ENCODE measurements around the gene TCEAL8.
"Not testable (repeated sequence)": the region's sequence is repeated elsewhere in the genome, so short reads cannot be mapped to it uniquely, and the experiment has no call there.

TCEAL8 gene, protein sequence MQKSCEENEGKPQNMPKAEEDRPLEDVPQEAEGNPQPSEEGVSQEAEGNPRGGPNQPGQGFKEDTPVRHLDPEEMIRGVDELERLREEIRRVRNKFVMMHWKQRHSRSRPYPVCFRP

DNA sequence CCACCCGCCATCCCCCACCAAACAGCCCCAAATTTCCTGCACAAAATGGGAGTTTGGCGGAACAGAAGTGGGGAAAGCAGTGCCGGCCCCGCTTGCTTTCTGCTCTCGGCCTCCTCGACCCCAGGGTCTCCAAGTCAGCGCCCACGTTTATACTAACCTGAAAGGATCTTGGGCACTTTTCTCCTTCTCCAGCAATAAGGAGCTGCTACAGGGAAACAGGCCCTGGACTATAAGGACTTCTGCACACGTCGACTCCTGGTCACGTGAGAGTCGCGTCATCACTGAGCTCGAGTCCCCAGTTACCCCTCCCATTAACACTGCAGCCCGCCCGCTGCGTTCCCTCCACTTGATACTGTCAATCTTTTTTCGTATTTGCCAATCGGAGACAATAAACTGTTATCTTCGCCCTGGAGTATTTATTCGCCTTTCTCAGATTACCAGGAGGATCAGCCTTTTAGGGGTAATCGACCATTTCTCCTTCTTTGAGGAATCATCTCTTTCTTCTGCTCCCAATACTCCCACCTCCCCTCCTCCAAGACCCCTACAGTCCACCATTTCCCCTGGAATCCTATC is at the start of gene TCEAL8:
Gene TCEAL8, minus strand, starts transcription at position 235 of the 573 bp plus-strand sequence. CDS start 1,176 bp downstream, outside the sequence.
- peak; percentile 5 to 24 (median 14) for DNase-seq

DNA sequence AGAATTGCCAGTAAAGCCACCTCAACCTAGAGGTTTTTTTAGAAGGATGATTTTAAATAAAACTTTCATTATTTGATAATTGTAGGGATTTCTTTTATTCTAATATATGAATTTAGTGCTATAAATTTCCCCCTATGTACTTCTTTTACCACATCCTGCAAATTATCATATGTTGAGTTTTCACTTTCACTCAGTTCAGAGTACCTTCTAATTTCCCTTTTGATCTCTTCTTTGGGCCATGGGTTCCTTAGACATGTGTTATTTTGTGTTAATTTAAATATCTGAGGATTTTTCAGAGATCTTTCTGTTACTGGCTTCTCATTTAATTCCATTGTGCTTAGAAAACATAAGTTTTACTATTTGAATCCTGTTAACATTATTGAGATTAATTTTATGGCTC is 49.8 kb upstream of the TCEAL8 start:
- DNase-seq = no peak

DNA sequence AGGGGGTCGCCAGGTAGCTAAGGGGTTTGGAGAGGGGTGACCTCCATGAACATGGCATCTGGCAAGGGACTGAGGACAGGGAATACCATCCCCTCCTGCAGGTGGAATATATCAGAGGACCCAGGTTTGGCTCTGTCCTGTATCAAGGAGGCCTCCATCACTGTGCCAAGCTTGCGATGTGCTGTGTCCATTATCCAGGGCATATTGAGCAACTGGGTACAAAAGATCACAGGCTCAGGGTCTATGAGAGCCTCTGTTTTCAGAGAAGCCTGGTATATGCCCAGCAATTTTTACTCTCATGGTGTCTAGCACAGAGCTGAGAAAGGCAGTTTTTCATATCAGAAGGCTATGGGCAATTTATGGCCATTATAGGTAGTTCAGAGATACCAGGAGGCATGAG is 38.2 kb upstream of the TCEAL8 start:
- DNase-seq = no peak

DNA sequence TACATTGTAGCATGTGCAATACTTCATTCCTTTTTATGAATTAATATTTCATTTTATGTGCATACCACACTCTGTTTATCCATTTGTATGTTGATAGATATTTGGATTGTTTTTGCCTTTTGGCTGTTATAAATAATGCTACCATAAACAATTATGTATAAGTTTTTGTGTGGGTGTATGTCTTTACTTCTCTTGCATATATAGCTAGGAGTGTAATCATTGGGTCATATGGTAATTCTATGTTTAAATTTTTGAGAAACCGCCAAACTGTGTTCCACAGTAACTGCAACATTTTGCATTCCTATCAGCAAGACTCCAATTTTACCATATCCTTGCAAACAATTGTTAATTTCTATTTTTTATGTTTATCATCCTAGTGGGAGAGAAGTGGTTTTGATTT is 24.7 kb upstream of the TCEAL8 start:
- no peak for DNase-seq

DNA sequence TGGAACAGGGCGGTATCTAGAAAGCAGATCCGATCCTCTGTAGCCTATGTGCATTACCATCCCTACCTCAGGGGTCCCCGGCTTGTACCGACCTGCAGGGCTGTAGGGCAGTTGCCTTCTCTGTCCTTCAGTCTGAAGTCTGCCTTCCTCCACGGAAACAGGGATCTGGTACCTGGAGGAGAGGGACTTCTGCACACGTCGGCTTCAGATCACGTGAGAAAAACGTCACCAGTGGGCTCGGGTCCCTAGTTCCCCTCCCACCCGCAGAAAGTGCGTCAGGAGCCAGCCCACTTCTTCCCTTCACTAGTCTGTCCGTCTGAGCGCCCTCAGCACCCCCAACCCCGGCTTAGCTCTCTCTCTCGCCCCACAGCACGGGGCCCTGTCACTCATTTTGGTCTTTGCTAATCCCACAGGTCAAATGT is 21.6 kb upstream of the TCEAL8 start, which contains the start of gene TCEAL5:
Gene TCEAL5, minus strand, starts transcription at position 170 of the 422 bp plus-strand sequence. CDS start 2,187 bp downstream, outside the sequence.
- DNase-seq = no peak

DNA sequence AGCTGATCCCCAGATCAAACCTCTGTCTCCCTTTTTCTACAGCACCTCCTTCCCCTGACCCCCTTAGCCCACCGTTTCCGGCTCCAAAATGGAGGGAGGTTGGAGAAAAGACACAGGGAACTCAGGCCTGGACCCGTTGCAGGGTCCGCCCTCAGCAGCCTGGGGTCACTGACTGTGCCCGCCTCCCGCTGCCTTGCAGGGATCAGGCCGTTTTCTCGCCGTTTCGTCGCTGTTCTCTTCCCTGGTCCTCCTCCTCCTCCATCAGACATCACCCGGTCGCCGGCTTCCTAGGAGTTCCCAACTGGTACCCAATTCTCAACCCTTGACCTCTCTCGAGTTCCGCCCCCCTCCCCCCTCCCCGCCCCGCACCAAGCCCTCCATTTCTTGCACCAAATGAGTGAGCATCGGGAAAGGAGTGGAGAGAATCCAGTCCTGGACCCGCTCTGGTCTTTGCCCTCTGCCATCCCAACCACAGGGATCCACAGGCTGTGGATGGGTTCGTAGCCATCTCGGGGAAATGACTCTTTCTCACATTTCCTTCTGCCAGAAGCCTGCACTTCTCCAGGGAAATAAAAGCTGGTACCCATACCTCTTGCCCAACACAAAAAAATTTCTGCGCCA is 21.1 kb upstream of the TCEAL8 start:
- no peak for DNase-seq

DNA sequence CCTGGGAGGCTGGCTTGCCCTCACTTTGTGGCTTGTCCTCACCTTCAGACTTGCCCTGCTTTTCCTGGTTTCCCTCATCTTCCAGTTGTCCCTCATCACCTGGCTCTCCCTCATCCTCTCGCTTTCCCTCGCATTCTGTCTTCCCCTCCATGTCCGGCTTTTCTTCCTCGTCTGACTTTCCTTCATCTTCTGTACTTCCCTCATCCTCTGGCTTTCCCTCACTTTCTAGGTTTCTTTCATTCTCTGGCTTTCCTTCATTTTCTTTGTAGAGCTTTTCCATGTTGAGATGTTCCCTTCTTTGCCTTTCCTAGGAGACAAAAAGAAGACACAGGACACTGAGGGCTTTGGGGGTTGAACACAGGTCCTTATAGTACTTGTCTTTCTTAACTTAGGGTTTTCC is 19.3 kb upstream of the TCEAL8 start:
- no peak for DNase-seq

DNA sequence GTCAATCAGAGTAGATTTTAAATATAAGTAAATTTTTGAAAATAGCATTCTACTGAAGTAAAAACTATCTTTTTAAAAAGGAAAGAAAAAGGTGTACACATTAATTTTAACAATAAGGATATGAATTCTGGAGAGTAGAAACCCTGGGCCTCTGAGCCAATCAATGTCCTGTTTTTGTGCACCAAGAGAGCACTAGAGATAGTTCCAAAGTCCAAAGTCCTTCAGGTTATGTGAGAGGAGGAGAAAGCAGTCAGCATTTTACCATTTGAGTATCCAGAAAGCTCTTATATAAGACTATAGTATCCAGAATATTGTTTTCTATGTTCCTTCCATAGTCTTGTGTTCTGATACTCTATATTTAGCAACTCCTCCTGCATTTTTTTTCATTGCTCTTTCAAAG is 3.3 kb upstream of the TCEAL8 start:
- DNase-seq = no peak

DNA sequence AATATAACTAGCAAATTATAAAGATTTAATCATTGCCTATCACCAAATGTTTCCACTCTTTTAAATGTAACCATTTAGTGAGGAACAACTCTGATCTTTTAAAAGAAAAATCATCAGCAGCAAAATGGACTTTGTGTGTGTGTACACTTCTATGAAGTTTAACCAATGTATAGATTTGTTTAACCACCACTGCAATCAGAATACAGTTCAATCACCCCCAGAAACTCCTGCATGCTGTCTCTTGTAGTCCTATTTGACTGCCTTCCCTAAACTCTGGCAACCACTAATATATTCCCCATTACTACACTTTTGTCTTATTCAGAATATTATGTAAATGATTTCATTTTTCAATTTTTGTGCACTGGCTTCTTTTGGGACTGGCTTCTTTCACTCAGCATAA is 1.7 kb upstream of the TCEAL8 start:
- DNase-seq = no peak

DNA sequence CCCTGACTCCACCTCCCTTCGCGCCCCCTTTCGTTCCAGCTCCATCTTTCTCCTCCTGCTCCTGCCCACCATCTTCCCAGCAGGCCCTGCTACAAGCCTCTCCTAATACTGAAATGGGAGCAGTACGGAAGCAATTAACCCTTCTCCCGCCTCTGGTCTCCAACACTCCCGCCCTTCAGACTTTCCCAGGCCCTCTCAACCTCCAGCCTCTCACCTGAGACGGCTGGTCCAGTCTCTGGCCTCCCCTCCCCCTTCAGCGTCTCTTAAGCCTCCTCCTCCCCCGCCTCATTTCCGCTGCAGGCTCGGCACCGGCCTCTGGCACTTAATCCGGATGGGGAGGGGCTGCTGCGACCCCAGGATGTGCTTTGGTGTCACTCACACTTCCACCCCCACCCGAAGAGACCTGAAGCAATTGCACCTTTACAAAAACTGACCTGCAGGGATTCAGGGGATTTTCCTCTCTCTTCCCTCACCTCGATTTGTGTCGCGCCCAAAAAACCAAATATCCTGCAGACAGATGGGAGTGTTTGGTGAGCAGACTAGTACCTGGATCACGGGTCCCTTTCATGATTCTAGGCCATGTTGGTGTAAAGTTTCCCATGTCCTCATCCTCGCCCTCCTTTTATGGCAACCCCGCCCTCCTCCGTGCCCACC is 657 bp downstream of the TCEAL8 start:
- DNase-seq = peak in 3 of 4 experiments; percentile 1 to 9 (median 3)

DNA sequence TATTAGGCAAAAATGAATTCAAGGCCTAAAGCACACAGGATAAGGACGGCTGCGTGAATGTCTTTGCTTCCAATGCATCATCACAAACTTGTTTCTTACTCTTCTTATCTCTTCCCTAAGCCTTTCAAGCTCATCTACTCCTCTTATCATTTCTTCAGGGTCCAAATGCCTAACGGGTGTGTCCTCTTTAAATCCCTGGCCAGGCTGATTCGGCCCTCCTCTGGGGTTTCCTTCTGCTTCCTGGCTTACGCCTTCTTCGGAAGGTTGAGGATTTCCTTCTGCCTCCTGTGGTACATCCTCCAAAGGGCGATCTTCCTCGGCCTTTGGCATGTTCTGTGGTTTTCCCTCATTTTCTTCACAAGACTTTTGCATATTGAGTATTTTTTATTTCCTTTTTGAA is 1.3 kb downstream of the TCEAL8 start:
- no peak for DNase-seq

DNA sequence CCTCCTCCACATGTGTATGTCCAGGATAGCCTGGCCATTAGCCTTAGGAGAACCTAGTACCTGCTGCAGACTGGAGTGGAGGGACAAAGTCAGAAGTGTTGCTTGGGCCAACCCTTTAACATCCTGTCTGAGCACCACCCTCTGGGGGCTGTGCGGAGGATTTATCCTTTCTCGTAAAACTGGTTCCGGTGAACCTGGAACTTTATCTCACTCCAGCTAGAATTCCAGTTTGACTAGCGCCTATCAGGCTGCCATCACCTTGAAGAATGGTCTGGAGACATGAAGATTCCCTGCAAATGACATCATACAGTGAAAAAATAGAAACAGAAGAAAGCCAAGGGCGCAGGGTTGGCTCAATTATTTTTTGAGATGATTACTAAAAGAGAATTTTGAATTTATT is 4.0 kb downstream of the TCEAL8 start:
- DNase-seq = no peak

DNA sequence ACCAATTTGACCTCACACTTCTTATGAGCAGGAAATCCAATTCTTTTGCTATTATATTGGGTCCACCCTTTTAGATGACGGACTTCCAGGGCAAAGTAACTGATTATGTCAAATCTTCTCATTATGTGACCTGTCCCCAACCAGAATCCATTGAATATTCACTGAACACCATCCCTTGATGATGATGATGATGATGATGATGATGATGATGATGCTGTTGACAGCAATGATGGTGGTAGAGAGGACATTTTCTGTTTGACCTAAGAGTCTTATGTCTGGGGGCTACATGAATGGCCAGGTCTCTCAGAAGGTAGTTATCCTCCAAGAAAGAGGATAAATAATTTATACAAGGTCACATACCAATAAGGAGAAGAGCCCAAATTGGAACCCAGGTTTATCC is 5.2 kb downstream of the TCEAL8 start:
- DNase-seq = no peak

DNA sequence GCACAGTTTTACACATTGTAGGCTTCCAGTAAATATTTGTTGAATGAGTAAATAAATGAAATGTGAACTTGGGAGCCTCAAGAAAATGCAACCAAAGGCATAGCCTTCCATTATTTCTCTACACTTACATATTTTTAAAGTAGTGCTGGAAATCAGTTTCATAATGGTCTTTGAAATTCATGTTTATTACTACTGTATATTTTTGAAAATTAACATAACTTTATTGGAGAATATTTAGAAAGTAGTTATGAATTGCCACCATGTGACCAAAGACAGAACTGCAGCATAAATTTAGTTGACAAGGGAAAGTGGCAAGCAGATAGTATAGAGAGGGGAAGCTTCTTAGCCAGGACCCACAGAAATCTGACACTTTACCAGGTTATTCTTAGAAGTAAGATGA is 6.4 kb downstream of the TCEAL8 start:
- no peak for DNase-seq

DNA sequence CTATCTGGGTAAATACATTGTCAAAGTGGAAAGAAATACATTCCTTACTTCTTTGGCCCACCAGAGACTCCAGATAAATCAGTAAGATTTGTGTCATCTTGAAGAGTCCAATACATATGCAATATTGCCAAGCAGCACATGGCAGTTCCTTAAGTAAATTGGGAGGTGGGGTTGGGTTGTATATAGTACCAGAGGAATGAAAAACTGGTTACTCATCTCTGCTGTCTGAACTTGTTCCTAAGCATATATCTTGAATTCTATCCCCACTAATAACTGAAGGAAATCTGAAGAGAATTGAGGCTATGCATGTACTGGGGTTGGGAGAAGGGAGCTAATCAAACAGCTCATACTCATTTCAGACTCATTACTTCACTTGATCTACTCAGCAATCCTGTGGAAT is 14.8 kb downstream of the TCEAL8 start:
- DNase-seq = no peak

DNA sequence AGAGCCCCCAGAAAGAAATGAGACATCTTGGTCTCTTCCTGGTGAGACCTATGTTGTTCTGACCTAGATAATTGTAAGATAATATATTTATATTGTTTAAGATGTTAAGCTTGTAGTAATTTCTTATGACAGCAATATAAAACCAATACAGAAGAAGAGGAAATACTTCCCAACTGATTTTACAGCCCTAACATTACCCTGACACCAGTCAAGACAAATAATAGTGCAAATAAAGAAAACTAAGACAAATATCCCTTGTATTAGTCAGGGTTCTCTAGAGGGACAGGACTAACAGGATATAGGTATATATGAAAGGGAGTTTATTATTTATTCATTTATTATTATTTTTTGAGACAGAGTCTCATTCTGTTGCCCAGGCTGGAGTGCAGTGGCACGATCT is 18.7 kb downstream of the TCEAL8 start:
- DNase-seq = no peak

DNA sequence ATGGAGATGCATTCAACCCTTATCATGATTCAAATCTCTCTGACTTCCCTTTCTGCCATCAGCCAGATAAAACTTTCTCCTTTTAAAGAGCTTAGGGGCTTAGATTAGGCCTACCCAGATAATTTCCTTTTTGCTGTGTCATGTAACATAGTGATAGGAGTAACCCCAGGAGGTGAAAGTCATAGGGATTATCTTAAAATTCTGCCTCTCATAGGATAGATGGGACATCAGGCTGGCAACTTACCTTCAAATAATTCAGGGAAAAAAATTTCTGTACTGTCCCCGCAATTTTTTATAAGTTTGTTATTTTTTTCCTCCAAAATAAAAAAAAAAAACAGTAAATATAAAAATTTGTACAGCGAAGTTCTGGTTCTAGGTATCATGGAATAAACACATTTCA is 19.3 kb downstream of the TCEAL8 start:
- DNase-seq = not testable (repeated sequence)

DNA sequence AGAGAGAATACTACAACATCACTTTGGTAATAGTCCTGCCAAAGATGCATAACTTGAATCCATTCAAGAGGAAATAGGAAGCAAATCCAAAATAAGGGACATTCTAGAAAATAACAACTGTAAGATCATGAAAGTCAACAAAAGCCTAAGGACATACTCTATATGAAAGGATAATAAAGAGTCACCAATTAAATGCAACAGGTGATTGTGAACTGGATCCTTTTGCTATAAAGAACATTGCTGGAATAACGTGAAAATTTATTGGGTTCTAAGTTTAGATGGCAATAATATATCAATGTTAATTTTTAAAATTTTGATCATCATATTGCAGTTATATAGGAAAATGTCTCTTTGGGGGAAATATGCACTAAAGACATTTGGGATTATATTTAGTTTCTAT is 20.1 kb downstream of the TCEAL8 start:
- no peak for DNase-seq

DNA sequence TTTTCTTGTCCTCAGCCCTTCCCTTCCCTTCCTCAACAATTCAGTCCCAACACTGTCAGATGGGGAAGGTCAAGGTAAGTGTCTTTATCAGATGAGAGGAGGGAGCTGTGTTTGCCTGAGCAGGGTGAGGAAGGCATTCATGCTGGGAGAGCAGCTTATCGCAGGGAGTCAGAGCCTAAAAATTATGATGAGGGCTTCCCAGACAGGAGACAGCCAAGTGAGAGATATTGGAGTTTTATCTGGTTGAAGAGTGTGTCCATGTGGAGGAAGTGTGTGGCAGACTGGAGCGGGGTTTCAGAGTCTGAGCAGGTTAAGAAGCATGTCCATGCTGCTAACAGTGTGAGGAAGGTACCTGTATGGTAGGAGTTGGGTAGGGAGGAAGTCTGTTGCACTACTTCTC is 21.7 kb downstream of the TCEAL8 start:
- no peak for DNase-seq

DNA sequence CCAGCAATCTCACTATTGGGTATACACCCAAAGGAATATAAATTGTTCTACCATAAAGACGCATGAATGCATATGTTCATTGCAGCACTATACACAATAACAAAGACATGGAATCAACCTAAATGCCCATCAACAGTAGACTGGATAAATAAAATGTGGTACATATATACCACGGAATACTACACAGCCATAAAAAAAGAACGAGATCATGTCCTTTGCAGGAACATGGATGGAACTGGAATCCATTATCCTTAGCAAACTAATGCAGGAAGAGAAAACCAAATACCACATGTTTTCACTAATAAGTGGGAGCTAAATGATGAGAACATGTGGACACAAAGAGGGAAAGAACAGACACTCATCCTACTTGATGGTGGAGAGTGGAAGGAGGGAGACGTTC is 29.0 kb downstream of the TCEAL8 start:
- DNase-seq = not testable (repeated sequence)

DNA sequence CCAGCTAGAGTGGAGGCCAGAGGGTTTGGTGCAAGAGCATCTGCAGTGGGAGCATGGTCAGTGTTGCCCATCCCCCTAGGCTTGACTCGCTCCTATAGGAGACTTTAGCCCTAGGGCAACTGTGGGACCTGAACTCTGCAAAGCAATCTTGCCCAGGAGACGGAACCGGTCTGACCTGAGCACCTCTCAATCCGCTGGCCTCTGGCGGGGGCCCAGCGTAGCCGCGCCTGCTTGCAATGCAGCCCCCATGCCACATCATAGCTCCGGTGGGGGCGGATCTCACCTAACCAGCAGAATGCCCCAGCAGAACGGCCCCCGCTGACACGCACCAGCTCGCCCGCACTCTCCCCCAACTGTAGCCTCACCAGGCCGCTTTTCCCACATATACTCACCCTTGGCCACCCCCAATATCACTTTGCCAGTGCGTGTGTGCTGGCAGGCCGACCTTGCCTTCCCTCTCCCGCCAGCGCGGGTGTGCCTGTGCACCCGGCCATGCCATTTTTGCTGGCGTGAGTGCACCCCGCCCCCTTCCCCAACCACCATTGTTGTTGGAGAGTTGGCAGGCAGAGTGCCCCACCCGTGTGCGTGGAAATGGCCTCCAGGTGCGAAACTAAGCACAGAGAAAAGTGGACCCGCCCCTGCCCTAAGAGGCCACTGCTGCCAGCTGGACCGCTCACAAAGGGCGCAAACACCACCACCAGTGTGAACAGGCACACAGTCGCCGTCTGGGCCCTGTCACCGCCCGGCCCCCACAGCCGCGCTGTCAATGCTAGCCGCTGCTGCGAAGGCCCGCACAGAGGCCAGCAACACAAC is 34.2 kb downstream of the TCEAL8 start:
- DNase-seq = no peak

DNA sequence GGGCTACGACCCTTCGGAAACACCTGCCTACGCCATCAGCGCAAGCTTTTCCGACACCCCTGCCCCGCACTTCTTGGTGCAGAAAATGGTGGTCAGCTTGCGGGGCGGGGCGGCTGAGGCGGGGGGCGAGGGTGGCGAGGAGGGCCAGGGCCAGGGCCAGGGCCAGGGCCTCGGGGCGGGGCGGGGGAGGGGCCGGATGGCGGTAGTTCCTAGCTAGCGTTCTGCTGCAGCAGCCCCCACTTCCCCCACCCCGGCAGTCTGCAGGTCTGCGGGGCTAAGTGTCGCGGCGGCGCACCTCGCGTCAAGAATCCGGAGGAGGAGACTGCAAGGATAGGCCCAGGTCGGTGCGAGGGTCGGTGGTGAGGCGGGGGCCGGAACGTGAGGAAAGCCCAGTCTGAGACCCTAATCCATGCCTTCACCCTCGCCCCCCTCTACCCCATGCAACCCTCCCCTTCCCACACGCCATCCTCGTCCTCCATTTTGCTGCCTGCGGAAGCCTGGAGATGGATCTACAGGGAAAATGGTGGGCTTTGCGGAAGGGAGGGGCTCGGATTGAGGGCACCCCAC is 39.4 kb downstream of the TCEAL8 start:
- peak in 3 of 4 experiments; percentile 1 to 34 (median 25) for DNase-seq
